CD4-positive, CD25-positive, alpha-beta regulatory T cell (primary cell): Measurements from ENCODE around the gene TIGD7. TPM values are rescaled to one million over a fixed set of nuclear protein-coding genes. Genes with fewer than 3 reads are reported as not detected.

Source experiments
- ATAC-seq, 2 donors: fragments of 150-1000 bp; cut with Tn5 transposase; one replicate each; pipeline ENCODE4 v1.10.0; 2021; ENCODE audit warnings: low read depth in 2 of 2, moderate number of reproducible peaks in 2 of 2, moderate library complexity in 1 of 2
- DNase-seq, 3 donors: peaks; one replicate each; pipeline versions ENCODE4 v3.0.0 to v3.0.0-alpha.2; 2012 to 2022; ENCODE audit warnings: mixed read lengths in 1 of 3
- H3K27ac ChIP-seq: one replicate; pipeline ENCODE4 v1.7.0; 2013; ENCODE audit warnings: mild to moderate bottlenecking, low read length; ENCODE audit not compliant: insufficient read depth, poor library complexity, severe bottlenecking
- H3K27me3 ChIP-seq: one replicate; pipeline ENCODE4 v1.7.0; 2013; ENCODE audit warnings: low read length; ENCODE audit not compliant: control insufficient read depth, insufficient read depth
- H3K36me3 ChIP-seq: one replicate; pipeline ENCODE4 v1.7.0; 2013; ENCODE audit warnings: mild to moderate bottlenecking, low read length, moderate library complexity; ENCODE audit not compliant: control insufficient read depth, insufficient read depth
- H3K4me1 ChIP-seq: 2 replicates; pipeline ENCODE4 v1.7.0; 2013; ENCODE audit warnings: mild to moderate bottlenecking, low read length; ENCODE audit not compliant: insufficient read depth, control insufficient read depth, poor library complexity, severe bottlenecking
- H3K4me3 ChIP-seq: one replicate; pipeline ENCODE4 v1.7.0; 2013; ENCODE audit warnings: low read depth, mild to moderate bottlenecking, low read length, moderate library complexity
- H3K9me3 ChIP-seq, 2 experiments: 1 replicate in 1 of 2; 2 replicates in 1 of 2; pipeline ENCODE4 v1.7.0; 2013; ENCODE audit warnings: low read length in 2 of 2, mild to moderate bottlenecking in 1 of 2, moderate library complexity in 1 of 2; ENCODE audit not compliant: control insufficient read depth in 2 of 2
- H3K27ac Mint-ChIP-seq, 3 donors: one replicate each; pipeline ENCODE4 v1.8.0; 2020 to 2022; ENCODE audit warnings: mild to moderate bottlenecking in 3 of 3, mixed read lengths in 3 of 3, moderate library complexity in 2 of 3
- H3K27me3 Mint-ChIP-seq: one replicate; pipeline ENCODE4 v1.8.0; 2022; ENCODE audit warnings: mild to moderate bottlenecking, mixed read lengths
- H3K36me3 Mint-ChIP-seq: one replicate; pipeline ENCODE4 v1.8.0; 2020; ENCODE audit warnings: mixed read lengths
- H3K4me1 Mint-ChIP-seq, 4 donors: one replicate each; pipeline ENCODE4 v1.8.0; 2020 to 2022; ENCODE audit warnings: mixed read lengths in 4 of 4, mild to moderate bottlenecking in 1 of 4
- H3K4me3 Mint-ChIP-seq, 4 donors: one replicate each; pipeline ENCODE4 v1.8.0; 2020 to 2022; ENCODE audit warnings: mild to moderate bottlenecking in 4 of 4, mixed read lengths in 4 of 4, moderate library complexity in 3 of 4
- H3K9me3 Mint-ChIP-seq, 7 donors: one replicate each; pipeline ENCODE4 v1.8.0; 2020 to 2022; ENCODE audit warnings: mixed read lengths in 7 of 7, mild to moderate bottlenecking in 3 of 7, moderate library complexity in 2 of 7
- polyA plus RNA-seq, 4 donors: library from polyadenylated mRNA; unstranded; fragments of 300-500 nt; fragmentation: Illumina TruSeq; gene quantifications; one replicate each; pipeline ENCODE4 v1.2.3, GENCODE V29; 2021
- total RNA-seq: library from RNA; stranded (reverse); gene quantifications from one replicate; pipeline ENCODE4 v1.2.3, GENCODE V29; 2022

The TIGD7 gene
- total and polyA plus RNA-seq, 5 donors from 2014 or later: 3.1 to 6.2 (median 4.4) TPM

DNA sequence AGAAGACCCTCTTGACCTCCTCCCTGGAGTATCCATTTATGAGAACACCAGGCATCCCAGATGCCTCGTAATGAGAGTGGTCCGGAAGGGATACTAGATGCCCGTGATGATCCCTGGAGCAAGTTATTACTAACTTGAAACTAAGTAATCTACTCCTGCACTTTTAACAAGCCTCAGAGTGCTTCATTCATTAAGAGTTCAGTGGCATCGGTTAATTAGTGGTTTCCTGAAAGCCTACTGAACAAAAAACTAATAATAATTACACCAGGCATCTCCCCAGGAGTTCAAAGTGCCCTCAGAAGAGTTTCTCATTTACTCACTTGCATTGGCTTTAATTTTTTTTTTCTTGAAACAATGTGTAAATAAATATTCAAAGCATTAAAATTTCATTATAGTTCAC is 22.3 kb upstream of the TIGD7 start:
- no peak for DNase-seq
- H3K27me3 ChIP-seq: no peaks in the 10 kb centered on the region
- Mint-ChIP-seq H3K36me3 (peaks cover 6% of the 10 kb centered on the region), H3K27ac (no peak overlapping the region), H3K4me3 (no peak overlapping the region), H3K27me3 (no peaks in the 10 kb centered on the region), H3K9me3 (peaks cover 0 to 31% (median 16%) of the 10 kb centered on the region in 7 donors), H3K4me1 (no peaks in the 10 kb centered on the region)
- no peak overlapping the region for H3K27ac ChIP-seq
- peaks cover 20 to 28% of the 10 kb centered on the region in 2 experiments for H3K9me3 ChIP-seq
- H3K4me1 ChIP-seq: no peaks in the 10 kb centered on the region
- H3K4me3 ChIP-seq: no peak overlapping the region
- no peaks in the 10 kb centered on the region for H3K36me3 ChIP-seq
- no peak for ATAC-seq

DNA sequence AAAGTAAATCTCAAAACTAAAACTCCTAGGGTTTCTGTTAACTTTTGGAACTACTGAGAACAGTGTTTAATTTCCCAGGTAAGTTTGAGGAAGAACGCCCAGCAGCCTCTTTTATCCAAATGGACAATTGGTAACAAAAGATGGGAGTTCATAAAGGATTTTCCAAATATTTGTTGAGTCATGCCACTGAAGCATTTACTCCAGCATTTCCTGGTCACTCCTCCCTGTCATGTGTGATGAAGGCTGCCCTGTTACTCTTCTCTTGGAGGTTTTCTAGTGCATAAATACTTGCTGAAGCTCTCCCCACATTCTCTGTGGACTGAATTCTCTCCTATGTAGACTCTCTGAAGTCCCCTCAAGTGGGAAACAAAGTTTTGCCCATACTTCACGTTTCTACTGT is 16.6 kb upstream of the TIGD7 start:
- H3K4me3 ChIP-seq: no peak overlapping the region
- H3K4me1 ChIP-seq: no peaks in the 10 kb centered on the region
- no peaks in the 10 kb centered on the region for H3K27me3 Mint-ChIP-seq
- no peak overlapping the region for H3K4me3 Mint-ChIP-seq
- H3K27me3 ChIP-seq: no peaks in the 10 kb centered on the region
- peaks cover 65 to 81% of the 10 kb centered on the region in 2 experiments for H3K9me3 ChIP-seq
- H3K36me3 ChIP-seq: peaks cover 15% of the 10 kb centered on the region
- no peak overlapping the region for H3K27ac ChIP-seq
- H3K4me1 Mint-ChIP-seq: peaks cover 0 to 4% (median 0%) of the 10 kb centered on the region in 4 donors
- DNase-seq (no peak), ATAC-seq (no peak)
- no peak overlapping the region for H3K27ac Mint-ChIP-seq
- peaks cover 4 to 70% (median 28%) of the 10 kb centered on the region in 7 donors for H3K9me3 Mint-ChIP-seq
- H3K36me3 Mint-ChIP-seq: peaks cover 33% of the 10 kb centered on the region

DNA sequence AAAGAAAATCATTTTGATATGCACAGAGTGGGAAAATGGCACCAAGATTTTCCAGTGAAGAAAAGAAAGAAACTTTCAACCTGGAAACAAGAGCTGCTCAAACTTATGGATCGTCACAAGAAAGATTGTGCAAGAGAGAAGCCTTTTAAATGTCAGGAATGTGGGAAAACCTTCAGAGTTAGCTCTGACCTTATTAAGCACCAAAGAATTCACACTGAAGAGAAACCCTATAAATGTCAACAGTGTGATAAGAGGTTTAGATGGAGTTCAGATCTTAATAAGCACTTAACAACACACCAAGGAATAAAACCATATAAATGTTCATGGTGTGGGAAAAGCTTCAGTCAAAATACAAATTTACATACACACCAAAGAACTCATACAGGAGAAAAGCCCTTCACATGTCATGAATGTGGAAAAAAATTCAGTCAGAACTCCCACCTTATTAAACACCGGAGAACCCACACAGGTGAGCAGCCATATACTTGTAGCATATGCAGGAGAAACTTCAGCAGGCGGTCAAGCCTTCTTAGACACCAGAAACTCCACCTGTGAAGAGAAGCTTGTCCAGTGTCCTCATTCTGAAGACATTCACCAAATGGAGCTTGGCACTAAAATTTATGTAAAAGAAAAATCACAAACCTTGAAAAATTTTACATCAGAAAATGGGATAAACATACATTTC is 12.2 kb upstream of the TIGD7 start:
- no peaks in the 10 kb centered on the region for H3K4me1 ChIP-seq
- no peak overlapping the region for H3K27ac ChIP-seq
- H3K36me3 ChIP-seq: peaks cover 54% of the 10 kb centered on the region
- Mint-ChIP-seq H3K36me3 (peaks cover 68% of the 10 kb centered on the region), H3K4me1 (peaks cover 0 to 12% (median 1%) of the 10 kb centered on the region in 4 donors), H3K9me3 (peaks cover 8 to 89% (median 52%) of the 10 kb centered on the region in 7 donors), H3K27ac (no peak overlapping the region), H3K4me3 (peak overlapping the region in 1 of 4 donors; percentile 43), H3K27me3 (no peaks in the 10 kb centered on the region)
- no peak for ATAC-seq
- H3K9me3 ChIP-seq: peaks cover 89 to 100% of the 10 kb centered on the region in 2 experiments
- no peak overlapping the region for H3K4me3 ChIP-seq
- DNase-seq: peak in 1 of 3 donors; percentile 26
- no peaks in the 10 kb centered on the region for H3K27me3 ChIP-seq

DNA sequence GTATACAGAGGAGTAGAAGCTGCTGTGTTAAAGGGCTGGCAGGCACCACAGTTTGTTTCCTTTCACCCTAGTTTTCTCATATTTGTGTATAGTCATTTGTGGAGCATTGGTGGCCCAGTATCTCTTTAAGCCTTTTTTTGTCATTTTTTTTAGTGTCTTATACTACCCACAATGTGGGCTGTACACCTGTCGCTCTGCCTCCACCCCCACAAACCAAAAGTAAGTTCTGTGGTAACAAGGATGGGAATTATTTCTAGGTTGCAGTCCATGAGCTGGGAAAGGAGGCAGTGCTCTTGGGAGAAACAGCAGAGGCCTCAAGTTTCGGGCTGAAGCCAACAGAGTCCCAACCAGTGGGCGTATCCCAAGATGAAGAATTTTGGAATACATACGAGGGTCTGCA is 6.3 kb upstream of the TIGD7 start:
- Mint-ChIP-seq H3K36me3 (peaks cover 68% of the 10 kb centered on the region), H3K27ac (no peak overlapping the region), H3K4me1 (peaks cover 0 to 18% (median 7%) of the 10 kb centered on the region in 4 donors), H3K4me3 (no peak overlapping the region), H3K9me3 (peaks cover 7 to 86% (median 43%) of the 10 kb centered on the region in 7 donors), H3K27me3 (no peaks in the 10 kb centered on the region)
- Histone ChIP-seq H3K27ac (no peak overlapping the region), H3K4me3 (no peak overlapping the region), H3K4me1 (no peaks in the 10 kb centered on the region), H3K36me3 (peaks cover 56% of the 10 kb centered on the region), H3K27me3 (no peaks in the 10 kb centered on the region), H3K9me3 (peaks cover 75 to 98% of the 10 kb centered on the region in 2 experiments)
- ATAC-seq: no peak
- no peak for DNase-seq

DNA sequence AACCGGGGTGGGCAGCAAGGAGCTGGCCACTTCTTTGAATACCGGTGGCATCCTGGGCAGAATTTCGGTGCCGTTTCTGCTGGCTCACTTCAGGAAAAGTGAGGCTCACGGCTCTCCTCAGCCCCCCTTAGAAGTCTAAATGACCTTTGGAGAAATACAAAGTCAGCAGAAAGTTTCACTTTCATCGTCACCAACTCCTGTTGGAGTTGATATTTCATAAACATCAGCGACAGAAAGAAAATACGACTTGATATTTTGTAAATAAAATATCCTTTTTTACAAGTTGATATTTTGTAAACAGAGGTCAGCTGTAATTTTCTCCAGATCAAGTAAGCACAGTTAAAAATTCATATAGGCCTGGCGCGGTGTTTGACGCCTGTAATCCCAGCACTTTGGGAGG is 848 bp upstream of the TIGD7 start:
- no peak for DNase-seq
- Histone ChIP-seq H3K27ac (peak overlapping the region; percentile 84), H3K36me3 (peaks cover 20% of the 10 kb centered on the region), H3K9me3 (peaks cover 47 to 74% of the 10 kb centered on the region in 2 experiments), H3K4me3 (peak overlapping the region; percentile 77), H3K27me3 (no peaks in the 10 kb centered on the region), H3K4me1 (peaks cover 5% of the 10 kb centered on the region)
- peak overlapping the region; percentile 75 to 88 (median 86) for H3K27ac Mint-ChIP-seq
- ATAC-seq: no peak
- peak overlapping the region; percentile 85 to 88 (median 87) for H3K4me3 Mint-ChIP-seq
- H3K9me3 Mint-ChIP-seq: peaks cover 1 to 53% (median 17%) of the 10 kb centered on the region in 7 donors
- no peaks in the 10 kb centered on the region for H3K27me3 Mint-ChIP-seq
- peaks cover 5 to 32% (median 10%) of the 10 kb centered on the region in 4 donors for H3K4me1 Mint-ChIP-seq
- peaks cover 32% of the 10 kb centered on the region for H3K36me3 Mint-ChIP-seq

DNA sequence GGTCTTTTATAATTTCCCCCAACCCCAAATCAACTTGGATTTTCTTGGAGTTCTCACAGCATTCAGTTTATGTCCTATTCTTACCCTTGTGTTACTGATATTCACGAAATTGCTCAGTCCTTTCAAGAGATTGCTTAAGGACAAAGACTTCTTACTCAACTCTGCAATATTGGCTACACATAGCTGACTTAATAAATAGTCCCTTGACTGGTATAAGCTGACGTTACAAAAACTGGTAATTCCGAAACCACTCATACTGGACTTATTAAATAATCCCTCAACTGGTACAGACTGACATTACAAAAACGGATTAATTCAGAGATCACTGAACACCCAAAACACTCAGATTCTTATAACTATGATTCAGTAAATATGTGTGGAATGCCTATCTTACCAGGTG is 860 bp downstream of the TIGD7 start:
- peak overlapping the region; percentile 60 for H3K4me3 ChIP-seq
- Mint-ChIP-seq H3K4me1 (peaks cover 5 to 32% (median 10%) of the 10 kb centered on the region in 4 donors), H3K36me3 (peaks cover 38% of the 10 kb centered on the region), H3K27ac (peak overlapping the region; percentile 56 to 86 (median 76)), H3K9me3 (peaks cover 1 to 55% (median 17%) of the 10 kb centered on the region in 7 donors), H3K27me3 (no peaks in the 10 kb centered on the region), H3K4me3 (peak overlapping the region in 3 of 4 donors; percentile 85 to 88 (median 86))
- peak overlapping the region; percentile 84 for H3K27ac ChIP-seq
- no peak for DNase-seq
- ATAC-seq: no peak
- peaks cover 5% of the 10 kb centered on the region for H3K4me1 ChIP-seq
- no peaks in the 10 kb centered on the region for H3K27me3 ChIP-seq
- peaks cover 55 to 74% of the 10 kb centered on the region in 2 experiments for H3K9me3 ChIP-seq
- peaks cover 26% of the 10 kb centered on the region for H3K36me3 ChIP-seq

DNA sequence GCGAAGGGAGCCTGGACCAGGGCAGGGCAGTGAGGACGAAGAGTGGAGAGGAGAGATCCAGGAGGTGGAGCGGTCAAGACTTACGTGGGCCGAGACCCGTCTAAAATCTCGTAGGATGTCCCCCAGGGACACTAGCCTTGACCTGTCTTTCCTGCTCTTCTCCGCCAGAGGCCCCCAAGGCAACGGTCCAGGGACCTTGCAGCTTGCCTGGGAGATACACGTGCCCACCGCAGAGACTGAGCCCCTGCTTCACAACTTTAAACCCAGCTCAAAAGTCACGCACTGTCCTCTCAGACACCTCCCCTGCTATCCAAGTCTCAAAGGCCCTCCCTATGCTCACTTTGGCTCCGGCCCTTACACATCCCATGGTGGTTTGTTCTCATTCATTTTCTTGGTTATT is 9.4 kb downstream of the TIGD7 start:
- H3K4me3 ChIP-seq: no peak overlapping the region
- Mint-ChIP-seq H3K36me3 (peaks cover 49% of the 10 kb centered on the region), H3K4me1 (peaks cover 0 to 12% (median 6%) of the 10 kb centered on the region in 4 donors), H3K4me3 (peak overlapping the region in 1 of 4 donors; percentile 10), H3K27me3 (no peaks in the 10 kb centered on the region), H3K27ac (peak overlapping the region in 1 of 3 donors; percentile 12), H3K9me3 (peaks cover 2 to 71% (median 33%) of the 10 kb centered on the region in 7 donors)
- ATAC-seq (no peak), DNase-seq (no peak)
- peaks cover 29% of the 10 kb centered on the region for H3K36me3 ChIP-seq
- no peaks in the 10 kb centered on the region for H3K27me3 ChIP-seq
- H3K9me3 ChIP-seq: peaks cover 66 to 97% of the 10 kb centered on the region in 2 experiments
- H3K27ac ChIP-seq: no peak overlapping the region
- no peaks in the 10 kb centered on the region for H3K4me1 ChIP-seq
